PFSK-1 (cell line): ENCODE measurements around the gene EXOC6B.

Source experiments
- FOXP2 ChIP-seq: optimal IDR thresholded peaks from 2 replicates; pipeline ENCODE3; 2011; ENCODE audit warnings: borderline replicate concordance, control low read depth, inconsistent platforms; ENCODE audit not compliant: insufficient read depth; ENCODE audit errors: extremely low read length, extremely low read depth
- POLR2AphosphoS5 ChIP-seq: IDR thresholded peaks from 2 replicates; pipeline ENCODE4 v1.6.1; 2012; ENCODE audit warnings: low read depth, mild to moderate bottlenecking, control low read depth, low read length, moderate library complexity
- SIN3A ChIP-seq: IDR thresholded peaks from 2 replicates; pipeline ENCODE4 v1.6.1; 2012; ENCODE audit warnings: mild to moderate bottlenecking, low read length, moderate library complexity, borderline replicate concordance; ENCODE audit not compliant: insufficient read depth
- TAF1 ChIP-seq: IDR thresholded peaks from 2 replicates; pipeline ENCODE4 v1.6.1; 2012; ENCODE audit warnings: low read length, control low read depth, borderline replicate concordance; ENCODE audit not compliant: insufficient read depth
- TF ChIP-seq, protein P1 (sequence below), 2 experiments: IDR thresholded peaks; 2 replicates each; pipeline versions ENCODE4 v1.6.1 to v1.8.0; 2011 to 2012; ENCODE audit warnings: low read depth in 2 of 2, low read length in 2 of 2, control low read depth in 1 of 2, inconsistent platforms in 1 of 2, mild to moderate bottlenecking in 1 of 2, moderate library complexity in 1 of 2; ENCODE audit not compliant: insufficient read depth in 1 of 2

The EXOC6B gene

DNA sequence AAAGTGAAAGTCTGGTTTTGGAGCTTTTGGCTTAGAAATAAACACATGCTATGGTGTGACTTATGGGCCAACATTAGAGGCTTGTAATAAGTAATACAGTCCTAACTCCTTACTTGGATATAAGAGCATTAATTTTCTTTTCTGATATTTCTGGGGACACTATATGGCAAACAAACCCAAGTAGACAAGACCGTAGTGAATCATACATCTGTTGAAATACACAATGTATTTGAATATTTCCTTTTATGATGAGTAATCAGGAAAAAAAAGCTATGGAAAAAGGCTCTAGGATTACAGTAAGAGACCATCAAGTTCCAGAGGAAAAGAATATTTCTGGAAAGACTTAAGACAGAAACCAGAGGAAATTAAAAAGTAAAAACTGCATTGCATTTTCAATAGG, 532.2 kb downstream of the EXOC6B start:
- no peak for TF ChIP-seq SIN3A
- no peak for TF ChIP-seq FOXP2
- no peak for TF ChIP-seq POLR2AphosphoS5
- no peak for TF ChIP-seq TAF1
- TF ChIP-seq, protein P1, sequence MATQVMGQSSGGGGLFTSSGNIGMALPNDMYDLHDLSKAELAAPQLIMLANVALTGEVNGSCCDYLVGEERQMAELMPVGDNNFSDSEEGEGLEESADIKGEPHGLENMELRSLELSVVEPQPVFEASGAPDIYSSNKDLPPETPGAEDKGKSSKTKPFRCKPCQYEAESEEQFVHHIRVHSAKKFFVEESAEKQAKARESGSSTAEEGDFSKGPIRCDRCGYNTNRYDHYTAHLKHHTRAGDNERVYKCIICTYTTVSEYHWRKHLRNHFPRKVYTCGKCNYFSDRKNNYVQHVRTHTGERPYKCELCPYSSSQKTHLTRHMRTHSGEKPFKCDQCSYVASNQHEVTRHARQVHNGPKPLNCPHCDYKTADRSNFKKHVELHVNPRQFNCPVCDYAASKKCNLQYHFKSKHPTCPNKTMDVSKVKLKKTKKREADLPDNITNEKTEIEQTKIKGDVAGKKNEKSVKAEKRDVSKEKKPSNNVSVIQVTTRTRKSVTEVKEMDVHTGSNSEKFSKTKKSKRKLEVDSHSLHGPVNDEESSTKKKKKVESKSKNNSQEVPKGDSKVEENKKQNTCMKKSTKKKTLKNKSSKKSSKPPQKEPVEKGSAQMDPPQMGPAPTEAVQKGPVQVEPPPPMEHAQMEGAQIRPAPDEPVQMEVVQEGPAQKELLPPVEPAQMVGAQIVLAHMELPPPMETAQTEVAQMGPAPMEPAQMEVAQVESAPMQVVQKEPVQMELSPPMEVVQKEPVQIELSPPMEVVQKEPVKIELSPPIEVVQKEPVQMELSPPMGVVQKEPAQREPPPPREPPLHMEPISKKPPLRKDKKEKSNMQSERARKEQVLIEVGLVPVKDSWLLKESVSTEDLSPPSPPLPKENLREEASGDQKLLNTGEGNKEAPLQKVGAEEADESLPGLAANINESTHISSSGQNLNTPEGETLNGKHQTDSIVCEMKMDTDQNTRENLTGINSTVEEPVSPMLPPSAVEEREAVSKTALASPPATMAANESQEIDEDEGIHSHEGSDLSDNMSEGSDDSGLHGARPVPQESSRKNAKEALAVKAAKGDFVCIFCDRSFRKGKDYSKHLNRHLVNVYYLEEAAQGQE (IDR thresholded peaks at IDR 0.05; ENCODE audit: insufficient read depth in 1 of 2, low read depth in 2 of 2, low read length in 2 of 2), result no peak

DNA sequence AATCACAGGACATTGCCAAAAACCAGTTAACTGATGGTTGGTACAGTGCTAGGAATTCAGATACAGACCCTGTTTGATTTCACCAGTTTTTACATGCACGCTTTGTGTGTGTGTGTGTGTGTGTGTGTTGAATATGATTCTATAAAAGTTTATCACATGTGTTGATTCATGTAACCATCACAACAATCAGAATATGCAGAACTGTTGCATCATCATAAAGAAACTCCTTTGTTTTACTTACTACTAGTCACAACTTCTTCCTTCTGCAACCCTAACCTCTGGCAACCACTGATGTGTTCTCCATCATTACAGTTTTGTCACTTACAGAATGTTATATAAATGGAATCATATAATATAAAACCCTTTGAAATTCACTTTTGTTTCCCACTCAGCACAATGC, 533.4 kb downstream of the EXOC6B start:
- TF ChIP-seq FOXP2 (no peak), TAF1 (no peak)

DNA sequence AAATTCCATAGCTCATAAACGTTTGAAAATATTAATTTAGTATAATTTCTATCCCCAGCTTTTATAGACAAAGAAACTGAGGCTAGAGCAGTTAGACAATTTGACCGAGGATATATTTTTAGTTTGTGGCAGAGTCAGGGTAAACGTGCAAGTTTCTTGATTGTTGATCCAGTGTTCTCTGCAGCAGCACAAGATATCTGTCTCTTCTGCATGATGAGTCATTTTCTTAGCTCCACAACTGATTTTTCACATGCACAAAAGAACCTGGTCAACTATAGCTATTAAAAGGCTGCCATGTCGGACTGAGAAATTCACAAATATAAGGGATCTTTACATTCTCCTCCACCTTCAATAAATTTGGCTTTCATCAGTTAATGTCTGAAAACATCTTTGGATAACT, 534.8 kb downstream of the EXOC6B start:
- TF ChIP-seq POLR2AphosphoS5, result no peak
- no peak for TF ChIP-seq FOXP2
- TF ChIP-seq, protein P1 (IDR thresholded peaks at IDR 0.05; ENCODE audit: insufficient read depth in 1 of 2, low read depth in 2 of 2, low read length in 2 of 2), result no peak
- no peak for TF ChIP-seq TAF1
- no peak for TF ChIP-seq SIN3A

DNA sequence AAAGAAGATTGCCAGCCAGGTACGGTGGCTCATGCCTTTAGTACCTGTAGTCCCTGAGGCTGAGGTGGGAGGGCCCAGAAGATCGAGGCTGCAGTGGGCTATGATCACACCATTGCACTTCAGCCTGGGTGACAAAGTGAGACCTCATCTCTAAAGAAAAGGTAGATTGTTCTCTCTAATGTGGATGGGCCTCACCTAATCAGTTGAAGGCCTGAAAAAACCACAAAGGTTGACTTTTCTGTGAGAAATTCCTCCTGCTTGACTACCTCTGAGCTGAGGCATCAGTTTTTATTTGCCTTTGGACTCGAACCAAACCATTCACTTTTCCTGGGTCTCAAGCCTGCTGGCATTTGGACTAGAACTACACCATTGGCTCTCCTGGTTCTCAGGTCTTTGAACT, 536.1 kb downstream of the EXOC6B start:
- TF ChIP-seq SIN3A (no peak), FOXP2 (no peak), TAF1 (no peak), POLR2AphosphoS5 (no peak)
- TF ChIP-seq, protein P1 (IDR thresholded peaks at IDR 0.05; ENCODE audit: insufficient read depth in 1 of 2, low read depth in 2 of 2, low read length in 2 of 2), result no peak

DNA sequence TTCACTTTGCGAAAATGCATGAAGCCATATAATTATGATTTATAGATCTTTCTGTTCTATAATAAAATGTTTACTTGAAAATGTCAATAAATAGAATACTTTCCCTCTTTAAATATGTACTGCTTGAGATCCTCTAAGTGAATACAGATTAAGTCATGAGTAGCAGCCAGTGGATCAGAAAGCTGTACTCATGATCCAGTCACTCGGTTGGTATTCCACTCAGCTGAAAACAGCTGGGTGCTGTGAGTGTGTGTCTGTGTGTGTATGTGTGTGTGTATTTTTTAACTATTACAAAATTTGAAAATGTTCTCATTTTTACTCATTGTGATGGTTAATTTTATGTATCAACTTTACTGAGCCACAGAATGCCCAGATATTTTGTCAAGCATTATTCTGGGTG, 536.5 kb downstream of the EXOC6B start:
- TF ChIP-seq FOXP2 (no peak), POLR2AphosphoS5 (no peak), TAF1 (no peak), SIN3A (no peak)
- TF ChIP-seq, protein P1 (IDR thresholded peaks at IDR 0.05; ENCODE audit: insufficient read depth in 1 of 2, low read depth in 2 of 2, low read length in 2 of 2), result no peak
